ENCODE data around the gene RNLS.

RNLS gene

DNA sequence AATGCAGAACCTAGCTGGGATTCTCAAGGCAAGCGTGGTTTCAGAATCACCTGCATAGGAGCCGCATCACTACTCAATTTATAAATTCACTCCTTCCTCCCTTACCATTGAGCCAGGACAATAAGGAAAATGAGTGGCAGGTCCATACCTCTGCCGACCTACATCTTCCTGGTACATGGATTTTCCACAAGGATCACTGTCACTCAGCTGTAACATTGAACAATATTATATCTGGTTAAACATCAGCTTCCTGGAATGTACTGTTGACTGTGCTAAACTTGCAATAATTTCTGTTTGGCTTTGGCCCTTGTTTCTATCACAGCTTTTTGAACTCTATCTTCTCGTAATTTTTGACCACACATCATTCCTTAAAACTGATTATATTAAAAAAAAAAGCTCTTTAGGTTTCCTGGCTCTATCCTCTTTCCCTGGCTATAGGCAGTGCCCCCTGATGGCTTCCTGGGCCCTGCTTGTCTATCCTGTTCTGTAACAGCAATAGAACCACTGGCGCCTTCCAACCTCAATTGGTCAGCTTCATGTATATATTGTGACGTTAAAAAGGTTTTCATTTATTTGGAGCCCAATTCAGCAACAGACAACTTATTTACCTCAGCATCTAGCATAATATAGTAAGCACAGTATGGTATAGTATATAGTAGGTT, 59.2 kb downstream of the RNLS start:
- DNase-seq (ENCODE audit: low read depth): no peak
- TF ChIP-seq POLR2A (IDR thresholded peaks at IDR 0.05; ENCODE audit: extremely low read depth, insufficient read length) (no peak), MYC (IDR thresholded peaks at IDR 0.05; ENCODE audit: low read depth, low read length) (no peak)
- TF ChIP-seq, protein P1, sequence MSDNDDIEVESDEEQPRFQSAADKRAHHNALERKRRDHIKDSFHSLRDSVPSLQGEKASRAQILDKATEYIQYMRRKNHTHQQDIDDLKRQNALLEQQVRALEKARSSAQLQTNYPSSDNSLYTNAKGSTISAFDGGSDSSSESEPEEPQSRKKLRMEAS (IDR thresholded peaks at IDR 0.05; ENCODE audit: low read depth, low read length): no peak
- TF ChIP-seq, protein P2, sequence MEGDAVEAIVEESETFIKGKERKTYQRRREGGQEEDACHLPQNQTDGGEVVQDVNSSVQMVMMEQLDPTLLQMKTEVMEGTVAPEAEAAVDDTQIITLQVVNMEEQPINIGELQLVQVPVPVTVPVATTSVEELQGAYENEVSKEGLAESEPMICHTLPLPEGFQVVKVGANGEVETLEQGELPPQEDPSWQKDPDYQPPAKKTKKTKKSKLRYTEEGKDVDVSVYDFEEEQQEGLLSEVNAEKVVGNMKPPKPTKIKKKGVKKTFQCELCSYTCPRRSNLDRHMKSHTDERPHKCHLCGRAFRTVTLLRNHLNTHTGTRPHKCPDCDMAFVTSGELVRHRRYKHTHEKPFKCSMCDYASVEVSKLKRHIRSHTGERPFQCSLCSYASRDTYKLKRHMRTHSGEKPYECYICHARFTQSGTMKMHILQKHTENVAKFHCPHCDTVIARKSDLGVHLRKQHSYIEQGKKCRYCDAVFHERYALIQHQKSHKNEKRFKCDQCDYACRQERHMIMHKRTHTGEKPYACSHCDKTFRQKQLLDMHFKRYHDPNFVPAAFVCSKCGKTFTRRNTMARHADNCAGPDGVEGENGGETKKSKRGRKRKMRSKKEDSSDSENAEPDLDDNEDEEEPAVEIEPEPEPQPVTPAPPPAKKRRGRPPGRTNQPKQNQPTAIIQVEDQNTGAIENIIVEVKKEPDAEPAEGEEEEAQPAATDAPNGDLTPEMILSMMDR (IDR thresholded peaks at IDR 0.05; ENCODE audit: low read depth, low read length): no peak

DNA sequence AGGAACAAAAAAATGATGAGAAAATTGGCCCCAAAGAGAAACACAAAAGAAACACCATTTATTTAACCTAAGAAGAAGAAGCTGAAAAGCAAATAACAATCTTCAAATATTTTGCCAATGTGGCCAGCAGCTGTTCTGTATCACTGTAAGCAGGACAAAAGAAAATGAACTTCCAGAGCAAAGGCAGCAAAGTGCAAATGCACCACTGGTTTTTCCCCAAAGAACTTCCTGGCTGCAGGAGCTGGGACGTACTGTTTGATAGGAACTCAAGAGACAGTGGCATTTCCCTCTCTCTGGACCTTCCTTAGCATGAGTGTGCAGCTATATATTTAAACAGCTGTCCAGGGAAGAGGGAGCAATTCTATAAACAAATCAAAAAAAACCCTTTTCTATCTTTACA, 60.4 kb downstream of the RNLS start:
- no peak overlapping the region for H3K4me3 ChIP-seq (ENCODE audit: low read depth, low read length)
- no peak for DNase-seq (ENCODE audit: low read depth)
- TF ChIP-seq MYC (IDR thresholded peaks at IDR 0.05; ENCODE audit: low read depth, low read length): no peak
- TF ChIP-seq POLR2A (IDR thresholded peaks at IDR 0.05; ENCODE audit: extremely low read depth, insufficient read length): no peak
- TF ChIP-seq, protein P2 (IDR thresholded peaks at IDR 0.05; ENCODE audit: low read depth, low read length): no peak
- TF ChIP-seq, protein P1 (IDR thresholded peaks at IDR 0.05; ENCODE audit: low read depth, low read length): no peak

More for the DNA sequence above, 59.2 kb downstream of the RNLS start:
- H3K4me3 ChIP-seq (ENCODE audit: low read depth, low read length): no peak overlapping the region

DNA sequence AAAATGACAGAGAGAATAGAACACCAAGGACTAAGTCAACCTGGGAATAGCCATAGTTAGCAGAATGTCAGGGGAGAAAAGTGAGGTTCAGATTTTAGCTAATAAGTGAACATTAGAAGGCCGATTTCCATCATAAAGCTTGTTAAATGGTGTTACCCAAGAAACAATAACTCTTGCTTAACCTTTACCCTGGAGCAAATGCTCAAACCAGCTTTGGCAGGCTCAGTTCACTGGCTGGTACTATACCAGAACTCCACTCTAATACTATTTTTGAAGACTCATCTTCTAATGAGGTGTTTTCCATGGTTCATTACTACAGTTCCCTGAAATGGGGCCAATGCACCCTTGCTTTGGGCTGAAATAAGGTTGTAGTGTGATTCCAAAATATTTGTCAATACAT, 61.3 kb downstream of the RNLS start:
- TF ChIP-seq MYC (IDR thresholded peaks at IDR 0.05; ENCODE audit: low read depth, low read length) (no peak), POLR2A (IDR thresholded peaks at IDR 0.05; ENCODE audit: extremely low read depth, insufficient read length) (no peak)
- TF ChIP-seq, protein P2 (IDR thresholded peaks at IDR 0.05; ENCODE audit: low read depth, low read length): no peak
- TF ChIP-seq, protein P1 (IDR thresholded peaks at IDR 0.05; ENCODE audit: low read depth, low read length): no peak
- DNase-seq (ENCODE audit: low read depth): no peak
- no peak overlapping the region for H3K4me3 ChIP-seq (ENCODE audit: low read depth, low read length)

DNA sequence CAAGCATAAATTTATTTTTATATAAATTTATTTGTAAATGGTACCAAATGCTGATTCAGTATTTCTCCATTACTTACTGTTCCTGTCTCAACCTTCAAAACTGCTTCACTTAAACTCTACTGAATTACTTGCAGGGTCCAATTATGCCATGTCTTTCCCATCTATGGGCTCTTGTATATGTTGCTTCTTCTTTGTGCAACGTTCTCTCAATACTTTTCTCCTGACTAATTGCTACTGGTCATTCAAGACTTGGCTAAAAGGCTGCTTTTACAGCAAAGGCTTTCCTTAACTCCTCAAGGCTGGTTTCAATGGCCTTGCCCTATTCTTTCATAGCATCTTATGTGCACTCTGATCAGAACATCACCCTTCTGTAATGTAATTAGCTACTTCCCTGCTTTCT, 67.9 kb downstream of the RNLS start:
- H3K4me3 ChIP-seq (ENCODE audit: low read depth, low read length): no peak overlapping the region
- DNase-seq (ENCODE audit: low read depth): no peak
- TF ChIP-seq, protein P2 (IDR thresholded peaks at IDR 0.05; ENCODE audit: low read depth, low read length): no peak
- TF ChIP-seq, protein P1 (IDR thresholded peaks at IDR 0.05; ENCODE audit: low read depth, low read length): no peak
- no peak for TF ChIP-seq POLR2A (IDR thresholded peaks at IDR 0.05; ENCODE audit: extremely low read depth, insufficient read length)
- TF ChIP-seq MYC (IDR thresholded peaks at IDR 0.05; ENCODE audit: low read depth, low read length): no peak

DNA sequence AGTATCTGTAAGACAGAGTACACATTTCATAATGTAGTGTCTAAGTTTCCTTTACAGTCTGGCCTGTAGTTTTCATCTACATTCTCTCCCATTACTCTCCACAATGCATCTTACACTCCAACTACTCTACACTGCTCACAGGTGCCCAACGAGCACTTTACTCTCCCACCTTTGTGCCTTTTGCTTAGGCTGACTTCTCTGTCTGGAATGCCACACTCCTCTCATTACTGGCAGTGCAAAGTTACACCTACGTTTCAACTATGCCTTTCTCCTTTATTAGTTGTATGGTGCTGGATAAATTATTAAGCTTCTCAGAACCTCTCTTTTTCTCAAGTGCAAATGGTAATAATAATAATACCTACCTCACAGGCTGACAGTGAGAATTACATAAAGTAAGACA, 70.5 kb downstream of the RNLS start:
- TF ChIP-seq POLR2A (IDR thresholded peaks at IDR 0.05; ENCODE audit: extremely low read depth, insufficient read length) (no peak), MYC (IDR thresholded peaks at IDR 0.05; ENCODE audit: low read depth, low read length) (no peak)
- TF ChIP-seq, protein P2 (IDR thresholded peaks at IDR 0.05; ENCODE audit: low read depth, low read length): no peak
- TF ChIP-seq, protein P1 (IDR thresholded peaks at IDR 0.05; ENCODE audit: low read depth, low read length): no peak
- DNase-seq (ENCODE audit: low read depth): no peak
- H3K4me3 ChIP-seq (ENCODE audit: low read depth, low read length): no peak overlapping the region
